IPS-NIHi7 (cell line): Measurements from ENCODE around the gene SPATA20.
A peak's percentile ranks its signal among the peaks of the same experiment; 100 is the strongest.

ENCODE experiments used
- DNase-seq: peaks from one replicate; pipeline ENCODE4 v3.0.0; 2012; ENCODE audit warnings: mixed read lengths; ENCODE audit errors: extremely low spot score

Gene SPATA20

DNA sequence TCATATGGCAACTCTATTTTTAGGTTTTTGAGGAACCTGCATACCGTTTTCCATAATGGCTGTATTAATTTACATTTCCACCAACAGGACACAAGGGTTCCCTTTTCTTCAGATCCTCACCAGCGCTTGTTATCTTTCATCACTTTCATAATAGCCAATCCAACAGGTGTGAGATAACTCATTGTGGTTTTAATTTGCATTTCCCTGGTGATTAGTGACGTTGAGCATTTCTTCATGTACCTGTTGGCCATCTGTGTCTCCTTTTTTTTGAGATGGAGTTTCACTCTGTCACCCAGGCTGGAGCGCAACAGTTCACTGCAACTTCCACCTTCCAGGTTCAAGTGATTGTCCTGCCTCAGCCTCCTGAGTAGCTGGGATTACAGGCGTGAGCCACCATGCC lies 51.5 kb downstream of the SPATA20 start:
- no peak for DNase-seq

DNA sequence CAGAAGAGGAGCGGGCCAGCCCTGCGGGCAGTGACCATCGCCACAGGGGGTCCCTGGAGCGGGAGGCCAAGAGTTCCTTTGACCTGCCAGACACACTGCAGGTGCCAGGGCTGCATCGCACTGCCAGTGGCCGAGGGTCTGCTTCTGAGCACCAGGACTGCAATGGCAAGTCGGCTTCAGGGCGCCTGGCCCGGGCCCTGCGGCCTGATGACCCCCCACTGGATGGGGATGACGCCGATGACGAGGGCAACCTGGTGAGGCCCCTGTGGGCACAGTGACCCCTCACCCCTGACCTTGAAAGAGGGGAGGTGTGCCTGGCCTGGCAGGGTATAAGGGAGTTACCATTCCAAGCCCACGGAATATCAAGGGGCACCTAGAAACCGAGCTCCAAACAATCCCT lies 52.6 kb downstream of the SPATA20 start:
- no peak for DNase-seq

DNA sequence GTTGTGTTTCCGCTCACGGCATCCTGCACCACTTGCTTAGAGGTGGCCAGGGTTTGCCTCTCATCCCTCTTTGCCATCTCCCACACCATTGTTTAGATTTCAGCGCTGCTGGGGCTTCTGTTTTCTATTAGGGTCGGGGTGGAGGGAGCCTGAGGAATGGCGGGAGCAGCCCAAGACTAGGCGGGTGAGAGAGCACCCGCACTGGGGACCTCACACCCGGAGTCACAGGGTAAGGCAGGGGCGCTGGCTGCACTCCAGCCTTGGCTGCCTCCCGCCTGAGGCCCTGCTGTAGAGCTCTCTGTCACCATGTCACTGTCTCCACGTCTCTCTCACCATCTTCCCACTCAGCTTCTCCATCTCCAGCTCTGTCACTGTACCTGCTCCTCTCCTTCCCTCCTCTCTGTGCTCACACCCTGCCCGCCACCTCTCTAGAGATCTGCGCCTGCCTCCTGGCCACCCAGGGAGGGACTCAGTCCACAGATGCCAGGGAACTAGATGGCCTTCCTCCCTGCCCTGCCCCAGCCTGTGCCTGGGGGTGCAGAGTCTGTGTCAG lies 54.9 kb downstream of the SPATA20 start:
- no peak for DNase-seq

DNA sequence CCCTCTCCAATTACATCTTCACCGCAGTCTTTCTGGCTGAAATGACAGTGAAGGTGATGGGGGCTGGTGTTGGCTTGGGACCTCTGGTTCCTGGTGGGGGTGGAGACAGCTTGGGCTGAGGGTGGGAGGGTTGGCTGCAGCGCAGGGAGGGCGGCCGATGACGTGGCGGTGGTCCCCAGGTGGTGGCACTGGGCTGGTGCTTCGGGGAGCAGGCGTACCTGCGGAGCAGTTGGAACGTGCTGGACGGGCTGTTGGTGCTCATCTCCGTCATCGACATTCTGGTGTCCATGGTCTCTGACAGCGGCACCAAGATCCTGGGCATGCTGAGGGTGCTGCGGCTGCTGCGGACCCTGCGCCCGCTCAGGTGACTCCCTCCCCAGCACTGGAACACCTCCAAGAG lies 55.9 kb downstream of the SPATA20 start:
- no peak for DNase-seq

DNA sequence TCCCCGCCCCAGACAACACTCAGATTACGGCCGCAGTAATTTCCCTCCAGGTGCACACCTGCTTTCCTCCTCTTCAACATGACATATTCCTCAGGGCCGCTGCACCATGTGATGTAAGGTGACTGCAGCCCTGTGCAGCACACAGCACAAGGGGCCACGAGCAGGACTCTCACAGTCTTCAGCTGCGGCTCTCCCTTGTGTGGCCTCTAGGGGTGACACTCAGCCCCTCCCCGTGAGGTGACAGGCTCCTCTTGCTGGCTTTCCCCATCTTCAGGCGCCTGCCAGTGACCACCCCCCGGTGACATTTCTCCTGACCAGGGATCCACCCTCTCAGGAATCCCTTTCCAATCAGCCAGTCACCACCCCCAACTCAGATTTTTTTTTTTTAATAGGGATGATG lies 56.4 kb downstream of the SPATA20 start:
- peak; percentile 58 for DNase-seq

DNA sequence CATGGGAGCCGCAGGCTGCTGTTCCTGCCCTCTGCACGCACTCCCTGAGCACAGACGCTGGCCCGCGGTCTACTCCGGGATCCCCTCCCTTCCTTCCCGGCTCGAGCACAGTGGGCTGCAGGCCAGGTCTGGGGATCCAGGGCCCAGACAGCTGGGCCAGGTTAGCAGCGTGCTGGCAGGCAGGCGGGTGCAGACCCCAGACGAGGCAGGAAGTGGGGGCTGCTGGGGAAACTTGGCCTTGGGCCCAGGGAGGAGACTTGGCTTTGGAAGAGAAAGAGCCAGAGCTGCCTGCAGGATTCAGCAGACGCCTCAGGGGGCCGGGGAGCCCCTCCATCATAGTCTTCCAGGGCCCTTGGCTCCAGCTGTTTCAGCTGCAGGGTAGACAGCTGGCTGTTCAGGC lies 57.5 kb downstream of the SPATA20 start:
- DNase-seq: peak; percentile 65

DNA sequence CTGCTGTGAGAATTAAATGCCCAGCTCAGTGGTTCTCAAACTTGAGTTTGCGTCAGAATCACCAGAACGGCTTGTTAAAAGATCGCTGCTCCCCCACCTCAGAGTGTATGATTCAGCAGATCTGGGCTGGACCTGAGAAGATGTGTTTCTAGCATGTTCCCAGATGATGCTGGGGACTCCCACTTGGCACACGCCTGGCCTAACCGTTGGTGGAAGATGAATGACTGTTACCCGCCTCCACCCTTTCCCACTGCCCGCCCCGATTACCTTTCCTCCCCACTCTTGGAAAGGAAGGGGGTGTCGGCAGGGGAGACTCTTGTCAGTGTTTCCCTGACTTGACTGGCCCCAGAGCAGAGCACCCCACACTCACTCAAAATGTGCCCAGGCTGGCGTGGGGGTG lies 58.5 kb downstream of the SPATA20 start:
- no peak for DNase-seq
